Mesothelial cell of epicardium (in vitro differentiated cells): ENCODE data around the gene ABCA13. TPM values are rescaled to one million over a fixed set of nuclear protein-coding genes. Genes with fewer than 3 reads are reported as not detected.

Experiments used
- DNase-seq, 2 experiments: peaks; one replicate each; pipeline ENCODE4 v3.0.0; 2021; ENCODE audit warnings: low spot score in 2 of 2; ENCODE audit not compliant: unreplicated experiment in 2 of 2
- H3K27ac Mint-ChIP-seq: 2 replicates; pipeline ENCODE4 v1.8.0; 2021; ENCODE audit warnings: mixed read lengths
- H3K27me3 Mint-ChIP-seq: 2 replicates; pipeline ENCODE4 v1.8.0; 2021; ENCODE audit warnings: low read depth, mixed read lengths
- H3K36me3 Mint-ChIP-seq: 2 replicates; pipeline ENCODE4 v1.8.0; 2021; ENCODE audit warnings: mixed read lengths
- H3K4me1 Mint-ChIP-seq: 2 replicates; pipeline ENCODE4 v1.8.0; 2021; ENCODE audit warnings: mixed read lengths
- H3K4me3 Mint-ChIP-seq: 2 replicates; pipeline ENCODE4 v1.8.0; 2021; ENCODE audit warnings: mild to moderate bottlenecking, moderate library complexity, mixed read lengths
- H3K9me3 Mint-ChIP-seq: 2 replicates; pipeline ENCODE4 v1.8.0; 2021; ENCODE audit warnings: mixed read lengths
- total RNA-seq: library from RNA; stranded (reverse); gene quantifications from 3 replicates; pipeline ENCODE4 v1.2.1, GENCODE V29; 2021
- TF ChIP-seq, protein P1 (sequence below): fragments of 200-600 bp; sonication (generic); IDR thresholded peaks from one replicate; pipeline ENCODE4 v1.5.0; 2021; ENCODE audit warnings: antibody characterized with exemption; ENCODE audit not compliant: unreplicated experiment

The ABCA13 gene
- total RNA-seq, 1 donor from 2014 or later: 0.29 TPM

DNA sequence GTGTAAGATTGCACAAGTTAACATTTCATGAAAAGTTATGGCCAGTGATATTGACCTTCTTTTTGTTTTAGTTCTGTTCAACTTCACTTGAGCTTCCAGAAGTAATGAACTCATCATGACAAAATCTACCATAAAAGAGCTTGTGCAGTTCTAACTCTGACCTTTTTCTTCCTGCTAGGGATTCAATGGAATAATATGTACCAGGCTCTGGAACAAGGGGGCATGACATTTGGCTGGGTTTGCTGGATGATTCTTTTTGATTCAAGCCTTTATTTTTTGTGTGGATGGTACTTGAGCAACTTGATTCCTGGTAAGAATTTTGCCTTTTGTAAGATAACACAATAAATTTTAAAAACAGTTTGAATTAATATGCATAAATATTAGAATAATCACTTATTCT lies 205.0 kb downstream of the ABCA13 start:
- no peaks in the 10 kb centered on the region for H3K36me3 Mint-ChIP-seq
- no peak for DNase-seq
- H3K4me1 Mint-ChIP-seq: peaks cover 13% of the 10 kb centered on the region
- H3K27ac Mint-ChIP-seq: no peak overlapping the region
- peaks cover 4% of the 10 kb centered on the region for H3K9me3 Mint-ChIP-seq
- TF ChIP-seq, protein P1, sequence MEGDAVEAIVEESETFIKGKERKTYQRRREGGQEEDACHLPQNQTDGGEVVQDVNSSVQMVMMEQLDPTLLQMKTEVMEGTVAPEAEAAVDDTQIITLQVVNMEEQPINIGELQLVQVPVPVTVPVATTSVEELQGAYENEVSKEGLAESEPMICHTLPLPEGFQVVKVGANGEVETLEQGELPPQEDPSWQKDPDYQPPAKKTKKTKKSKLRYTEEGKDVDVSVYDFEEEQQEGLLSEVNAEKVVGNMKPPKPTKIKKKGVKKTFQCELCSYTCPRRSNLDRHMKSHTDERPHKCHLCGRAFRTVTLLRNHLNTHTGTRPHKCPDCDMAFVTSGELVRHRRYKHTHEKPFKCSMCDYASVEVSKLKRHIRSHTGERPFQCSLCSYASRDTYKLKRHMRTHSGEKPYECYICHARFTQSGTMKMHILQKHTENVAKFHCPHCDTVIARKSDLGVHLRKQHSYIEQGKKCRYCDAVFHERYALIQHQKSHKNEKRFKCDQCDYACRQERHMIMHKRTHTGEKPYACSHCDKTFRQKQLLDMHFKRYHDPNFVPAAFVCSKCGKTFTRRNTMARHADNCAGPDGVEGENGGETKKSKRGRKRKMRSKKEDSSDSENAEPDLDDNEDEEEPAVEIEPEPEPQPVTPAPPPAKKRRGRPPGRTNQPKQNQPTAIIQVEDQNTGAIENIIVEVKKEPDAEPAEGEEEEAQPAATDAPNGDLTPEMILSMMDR: no peak
- H3K4me3 Mint-ChIP-seq: no peak overlapping the region
- peaks cover 9% of the 10 kb centered on the region for H3K27me3 Mint-ChIP-seq

DNA sequence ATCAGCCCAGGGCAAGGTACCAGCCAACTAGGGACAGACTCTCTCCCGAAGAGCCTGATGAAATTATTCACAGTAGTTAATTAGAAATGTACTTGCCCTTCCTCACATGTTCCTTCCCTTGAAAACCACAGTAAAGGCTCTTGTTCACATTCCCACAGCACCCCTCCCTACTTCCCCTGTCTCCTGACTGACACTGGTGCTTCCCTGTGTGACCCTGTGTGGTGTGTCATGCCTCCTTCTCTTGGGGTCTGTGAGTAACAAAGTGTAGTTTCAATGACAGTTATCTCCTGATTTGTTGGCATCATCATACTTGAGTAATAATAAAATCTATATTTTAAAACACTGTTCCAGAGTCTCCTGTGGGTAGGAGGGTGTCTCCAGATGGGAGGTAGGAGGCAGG lies 209.7 kb downstream of the ABCA13 start:
- Mint-ChIP-seq H3K4me3 (no peak overlapping the region), H3K36me3 (no peaks in the 10 kb centered on the region)

DNA sequence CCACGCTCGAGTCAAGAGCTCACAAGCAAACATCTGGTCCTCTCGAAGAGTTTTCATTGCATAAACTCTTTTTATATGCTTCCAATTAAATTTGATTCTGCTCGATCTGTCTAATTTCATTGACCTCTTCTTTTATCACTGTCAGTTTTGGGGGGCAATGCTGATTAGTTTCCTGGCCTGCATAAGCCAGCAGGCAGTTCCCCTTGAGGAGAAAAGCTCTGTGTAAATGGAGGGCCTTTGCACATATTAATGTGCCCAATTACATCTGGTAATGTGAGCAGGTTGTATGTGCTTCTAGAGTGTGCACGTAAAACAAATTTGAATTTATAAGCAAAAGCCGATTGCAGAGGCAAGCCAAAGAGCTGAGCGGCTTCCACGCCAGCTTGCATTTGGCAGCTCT lies 210.3 kb downstream of the ABCA13 start:
- Mint-ChIP-seq H3K27ac (no peak overlapping the region), H3K4me3 (no peak overlapping the region), H3K27me3 (peaks cover 13% of the 10 kb centered on the region), H3K4me1 (no peaks in the 10 kb centered on the region), H3K9me3 (no peaks in the 10 kb centered on the region), H3K36me3 (no peaks in the 10 kb centered on the region)
- no peak for DNase-seq
- TF ChIP-seq, protein P1: no peak

More for the DNA sequence above, 209.7 kb downstream of the ABCA13 start:
- no peak overlapping the region for H3K27ac Mint-ChIP-seq
- no peaks in the 10 kb centered on the region for H3K9me3 Mint-ChIP-seq
- TF ChIP-seq, protein P1: no peak
- H3K27me3 Mint-ChIP-seq: peaks cover 9% of the 10 kb centered on the region
- DNase-seq: no peak
- H3K4me1 Mint-ChIP-seq: no peaks in the 10 kb centered on the region

DNA sequence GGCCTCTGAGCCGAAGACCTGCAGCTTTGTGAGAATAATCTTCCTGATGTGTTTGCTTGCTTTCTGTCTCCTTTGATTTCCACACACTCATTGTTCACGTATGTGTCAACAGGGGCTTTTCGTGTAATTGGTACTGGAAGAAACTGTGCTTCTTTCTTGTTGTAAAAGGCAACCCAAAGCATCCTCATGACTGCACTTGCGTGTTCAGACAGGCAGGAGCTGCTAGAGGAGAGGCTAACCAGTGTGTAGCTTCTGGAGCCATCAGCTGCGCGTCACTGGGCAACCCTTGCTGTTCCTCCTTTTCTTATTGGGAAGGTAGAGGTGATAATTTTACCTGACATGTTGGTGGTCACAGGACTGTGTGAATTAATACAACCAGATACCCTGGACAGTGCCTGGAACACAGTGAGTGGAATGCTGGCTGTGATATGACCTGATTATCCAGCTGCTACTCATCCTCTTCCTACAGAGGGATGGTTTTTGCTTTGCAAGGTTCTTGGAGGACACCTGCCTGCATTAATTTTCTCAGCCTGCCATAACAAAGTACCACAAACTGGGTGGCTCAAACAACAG lies 213.0 kb downstream of the ABCA13 start:
- TF ChIP-seq, protein P1: no peak
- H3K4me1 Mint-ChIP-seq: no peaks in the 10 kb centered on the region
- H3K27me3 Mint-ChIP-seq: peaks cover 12% of the 10 kb centered on the region
- no peak overlapping the region for H3K4me3 Mint-ChIP-seq
- DNase-seq: no peak
- H3K9me3 Mint-ChIP-seq: no peaks in the 10 kb centered on the region
- no peak overlapping the region for H3K27ac Mint-ChIP-seq
- no peaks in the 10 kb centered on the region for H3K36me3 Mint-ChIP-seq

DNA sequence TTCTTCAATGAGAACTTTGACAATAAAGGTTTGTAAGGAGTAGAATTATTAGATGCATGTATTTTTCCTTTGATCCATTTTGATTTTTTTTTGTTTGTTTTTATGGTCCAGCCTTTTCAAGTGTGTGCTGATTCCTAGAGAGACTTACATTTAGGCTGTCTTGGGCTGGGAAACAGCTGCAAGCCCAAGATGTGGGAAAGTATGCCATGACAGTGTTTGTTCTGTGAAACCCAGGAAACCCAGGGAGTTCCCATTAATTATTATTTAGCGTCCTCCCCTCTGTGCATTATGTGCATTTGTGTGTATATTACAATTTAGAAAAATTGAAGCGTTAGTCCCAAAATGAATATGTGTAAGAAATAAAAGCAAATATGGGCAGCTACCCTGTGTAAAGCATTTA lies 216.7 kb downstream of the ABCA13 start:
- H3K27ac Mint-ChIP-seq: no peak overlapping the region
- TF ChIP-seq, protein P1: no peak

DNA sequence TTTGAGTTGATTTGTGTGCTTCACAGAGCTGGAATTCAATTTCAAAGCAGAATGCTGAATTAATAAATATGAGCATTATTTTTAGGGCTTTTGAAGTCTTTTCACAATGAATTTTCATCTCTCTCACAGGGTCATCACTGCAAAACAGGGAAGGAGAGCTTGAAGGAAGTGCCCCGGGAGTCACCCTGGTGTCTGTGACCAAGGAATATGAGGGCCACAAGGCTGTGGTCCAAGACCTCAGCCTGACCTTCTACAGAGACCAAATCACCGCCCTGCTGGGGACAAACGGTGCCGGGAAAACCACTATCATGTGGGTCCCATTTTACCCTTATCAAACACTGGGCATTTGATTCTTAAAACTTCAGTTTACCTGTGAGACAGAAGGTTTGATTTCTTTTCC lies 217.7 kb downstream of the ABCA13 start:
- H3K4me3 Mint-ChIP-seq: no peak overlapping the region
- H3K36me3 Mint-ChIP-seq: no peaks in the 10 kb centered on the region
- H3K27me3 Mint-ChIP-seq: peaks cover 8% of the 10 kb centered on the region
- H3K9me3 Mint-ChIP-seq: no peaks in the 10 kb centered on the region
- TF ChIP-seq, protein P1: no peak
- H3K4me1 Mint-ChIP-seq: no peaks in the 10 kb centered on the region
- DNase-seq: no peak
- no peak overlapping the region for H3K27ac Mint-ChIP-seq

More for the DNA sequence above, 216.7 kb downstream of the ABCA13 start:
- H3K9me3 Mint-ChIP-seq: no peaks in the 10 kb centered on the region
- no peaks in the 10 kb centered on the region for H3K36me3 Mint-ChIP-seq
- H3K4me3 Mint-ChIP-seq: no peak overlapping the region
- peaks cover 8% of the 10 kb centered on the region for H3K27me3 Mint-ChIP-seq
- DNase-seq: no peak
- H3K4me1 Mint-ChIP-seq: no peaks in the 10 kb centered on the region
